ENCODE results near the gene PRSS50. TPM values are rescaled to one million over a fixed set of nuclear protein-coding genes. Genes with fewer than 3 reads are reported as not detected.
A peak's percentile ranks its signal among the peaks of the same experiment; 100 is the strongest.
"Not testable (repeated sequence)": the region's sequence is repeated elsewhere in the genome, so short reads cannot be mapped to it uniquely, and the experiment has no call there.

The PRSS50 gene
- total RNA-seq, 4 donors from 2014 or later: 0.21 to 0.55 TPM; not detected in 2

DNA sequence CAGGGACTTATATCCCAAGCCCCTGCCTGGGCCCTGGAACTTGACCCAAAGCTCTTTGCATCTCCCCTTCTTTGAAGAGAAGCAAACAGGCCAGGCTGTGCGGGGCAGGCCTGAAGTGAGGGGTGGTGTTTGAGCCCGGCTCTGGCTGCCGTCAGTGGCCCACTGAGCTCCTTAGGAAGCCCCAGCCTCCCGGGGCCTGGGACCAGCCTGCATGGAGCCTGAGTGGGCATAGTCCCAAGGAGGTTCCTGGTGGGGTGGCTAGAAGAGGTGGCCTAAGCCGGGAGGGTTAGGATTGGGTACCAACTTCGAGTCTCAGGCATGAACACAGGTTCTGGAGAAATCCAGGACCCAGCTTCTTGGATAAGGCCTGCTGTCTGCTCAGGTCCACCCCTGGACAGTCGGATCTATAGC, 10.1 kb downstream of the PRSS50 start:
- Histone ChIP-seq H3K36me3 (no peaks in the 10 kb centered on the region), H3K4me1 (no peaks in the 10 kb centered on the region), H3K27me3 (no peaks in the 10 kb centered on the region), H3K9me3 (no peaks in the 10 kb centered on the region), H3K27ac (no peak overlapping the region), H3K4me3 (no peak overlapping the region)
- DNase-seq: peak; percentile 6 to 11
- no peak for TF ChIP-seq POLR2A (IDR thresholded peaks at IDR 0.05)
- TF ChIP-seq, protein P1, sequence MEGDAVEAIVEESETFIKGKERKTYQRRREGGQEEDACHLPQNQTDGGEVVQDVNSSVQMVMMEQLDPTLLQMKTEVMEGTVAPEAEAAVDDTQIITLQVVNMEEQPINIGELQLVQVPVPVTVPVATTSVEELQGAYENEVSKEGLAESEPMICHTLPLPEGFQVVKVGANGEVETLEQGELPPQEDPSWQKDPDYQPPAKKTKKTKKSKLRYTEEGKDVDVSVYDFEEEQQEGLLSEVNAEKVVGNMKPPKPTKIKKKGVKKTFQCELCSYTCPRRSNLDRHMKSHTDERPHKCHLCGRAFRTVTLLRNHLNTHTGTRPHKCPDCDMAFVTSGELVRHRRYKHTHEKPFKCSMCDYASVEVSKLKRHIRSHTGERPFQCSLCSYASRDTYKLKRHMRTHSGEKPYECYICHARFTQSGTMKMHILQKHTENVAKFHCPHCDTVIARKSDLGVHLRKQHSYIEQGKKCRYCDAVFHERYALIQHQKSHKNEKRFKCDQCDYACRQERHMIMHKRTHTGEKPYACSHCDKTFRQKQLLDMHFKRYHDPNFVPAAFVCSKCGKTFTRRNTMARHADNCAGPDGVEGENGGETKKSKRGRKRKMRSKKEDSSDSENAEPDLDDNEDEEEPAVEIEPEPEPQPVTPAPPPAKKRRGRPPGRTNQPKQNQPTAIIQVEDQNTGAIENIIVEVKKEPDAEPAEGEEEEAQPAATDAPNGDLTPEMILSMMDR (IDR thresholded peaks at IDR 0.05): no peak
- intact Hi-C loops (cut with DNase I; ENCODE audit: low total_unique reads): loop anchor here (5.0 to 10.0 kb wide), 2 partner anchors 200 to 627 kb away; no protein-coding TSS in a partner anchor

DNA sequence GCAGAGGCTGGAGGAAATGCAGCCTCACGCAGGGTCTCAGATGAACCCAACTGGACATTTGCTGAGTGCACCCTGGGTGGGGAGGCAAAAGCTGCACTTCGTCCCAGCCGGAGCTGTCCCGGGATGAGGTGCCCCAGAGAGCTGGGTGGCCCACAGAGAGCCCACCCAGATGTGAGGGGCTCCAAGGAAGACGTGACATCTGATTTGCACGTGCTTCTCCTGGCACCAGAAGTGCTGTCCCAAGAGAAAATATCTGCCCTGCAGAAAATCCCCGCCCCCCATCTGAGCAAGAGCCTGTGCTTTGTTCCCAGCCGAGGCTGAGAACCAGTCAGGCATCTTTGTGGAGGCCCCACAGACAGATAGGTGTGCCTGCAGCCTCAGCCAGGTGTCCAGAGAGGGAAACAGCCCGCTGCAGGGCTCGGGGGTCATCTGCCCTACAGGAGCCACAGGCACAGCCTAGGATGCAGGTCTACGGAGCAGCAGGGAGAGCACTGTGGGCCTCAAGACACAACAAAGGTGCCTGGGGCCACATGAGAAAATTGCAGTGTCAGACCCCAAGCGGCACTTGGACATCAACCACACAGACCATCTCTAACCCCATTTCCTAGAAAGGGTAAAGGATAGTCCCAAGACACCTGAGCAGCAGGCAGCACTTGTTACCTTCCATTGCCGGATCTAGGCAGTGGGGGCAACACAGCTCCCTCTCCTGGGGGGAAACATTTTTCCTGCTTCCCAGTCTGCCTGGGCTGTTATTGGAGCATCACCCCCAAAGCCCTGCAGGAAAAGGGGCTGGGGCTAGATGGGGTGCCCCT, 10.7 kb downstream of the PRSS50 start:
- no peak for TF ChIP-seq POLR2A (IDR thresholded peaks at IDR 0.05)
- TF ChIP-seq, protein P1 (IDR thresholded peaks at IDR 0.05): no peak
- Histone ChIP-seq H3K4me1 (no peaks in the 10 kb centered on the region), H3K4me3 (no peak overlapping the region), H3K27ac (no peak overlapping the region), H3K36me3 (no peaks in the 10 kb centered on the region), H3K27me3 (no peaks in the 10 kb centered on the region), H3K9me3 (no peaks in the 10 kb centered on the region)
- intact Hi-C loops (cut with DNase I; ENCODE audit: low total_unique reads): loop anchor here (5.0 to 10.0 kb wide), 2 partner anchors 200 to 628 kb away; no protein-coding TSS in a partner anchor
- peak; percentile 7 to 12 for DNase-seq

DNA sequence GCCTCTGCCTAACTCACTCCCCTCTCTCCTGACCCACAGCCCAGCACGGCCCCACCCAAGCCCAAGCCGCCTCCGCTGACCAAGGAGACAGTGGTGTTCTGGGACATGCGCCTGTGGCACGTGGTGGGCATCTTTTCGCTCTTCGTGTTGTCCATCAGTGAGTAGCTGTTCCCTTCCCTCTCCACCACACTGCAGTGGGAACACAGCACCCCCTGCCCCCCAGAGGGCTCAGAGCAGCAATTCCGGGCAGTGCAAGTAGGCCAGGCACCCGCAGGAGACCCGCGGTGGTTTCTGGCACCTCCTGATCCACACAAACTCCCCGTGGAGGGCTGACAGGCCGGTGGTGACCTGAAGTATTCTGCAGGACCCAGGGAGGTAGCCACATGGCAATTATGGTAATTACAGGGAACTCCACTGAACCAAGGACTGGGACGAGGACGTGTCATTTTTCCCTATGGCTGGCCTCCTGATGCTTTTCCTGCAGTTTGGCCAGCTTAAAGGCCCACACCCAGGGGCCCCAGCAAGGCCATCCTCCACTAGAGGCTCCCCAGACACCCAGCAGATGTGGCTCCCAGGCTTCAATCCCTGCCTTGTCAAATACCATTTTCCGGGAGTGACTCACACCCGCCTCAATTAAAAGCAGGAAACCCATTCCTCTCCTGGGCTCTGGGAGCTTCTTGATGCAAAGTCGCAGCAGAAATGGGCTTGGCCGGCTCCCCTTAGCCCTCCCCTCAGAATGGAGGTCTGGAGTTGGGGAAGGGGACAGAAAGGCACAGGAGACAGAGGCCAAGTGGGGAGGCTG, 11.7 kb downstream of the PRSS50 start:
- H3K4me1 ChIP-seq: no peaks in the 10 kb centered on the region
- peak in 1 of 2 donors; percentile 11 for DNase-seq
- H3K27ac ChIP-seq: no peak overlapping the region
- TF ChIP-seq, protein P1 (IDR thresholded peaks at IDR 0.05): no peak
- TF ChIP-seq POLR2A (IDR thresholded peaks at IDR 0.05): no peak
- no peaks in the 10 kb centered on the region for H3K9me3 ChIP-seq
- peaks cover 0 to 6% of the 10 kb centered on the region in 2 donors for H3K27me3 ChIP-seq
- intact Hi-C loops (cut with DNase I; ENCODE audit: low total_unique reads): loop anchor here (5.0 to 10.0 kb wide), 2 partner anchors 201 to 629 kb away; no protein-coding TSS in a partner anchor
- H3K36me3 ChIP-seq: no peaks in the 10 kb centered on the region
- no peak overlapping the region for H3K4me3 ChIP-seq

DNA sequence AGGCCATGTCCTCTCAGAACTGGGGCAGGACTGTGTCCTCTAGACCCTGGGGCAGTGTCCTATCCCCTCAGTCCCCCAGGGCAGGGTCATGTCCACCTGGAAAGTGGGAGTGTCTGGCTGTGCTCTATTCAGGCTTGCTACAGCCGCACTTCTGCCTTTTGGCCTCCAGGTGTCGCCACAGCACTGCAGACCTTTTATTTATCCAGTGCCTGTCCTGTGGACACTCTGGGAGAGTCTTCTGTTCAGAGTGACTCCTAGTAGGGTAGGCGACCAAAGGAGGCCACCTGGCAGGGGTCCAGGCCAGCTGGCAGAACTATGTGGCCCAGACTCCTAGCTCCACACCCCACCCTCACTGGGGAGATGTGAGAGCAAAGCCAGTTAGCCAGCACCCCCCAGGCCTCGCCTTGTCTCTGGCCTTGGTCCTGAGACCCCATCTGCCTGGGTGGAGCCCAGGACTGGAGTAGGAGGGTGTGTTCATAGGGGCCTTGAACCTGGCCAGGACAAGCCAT, 12.6 kb downstream of the PRSS50 start:
- Histone ChIP-seq H3K36me3 (no peaks in the 10 kb centered on the region), H3K27me3 (peaks cover 0 to 6% of the 10 kb centered on the region in 2 donors), H3K9me3 (no peaks in the 10 kb centered on the region), H3K4me3 (no peak overlapping the region), H3K4me1 (peaks cover 0 to 5% of the 10 kb centered on the region in 2 donors), H3K27ac (no peak overlapping the region)
- DNase-seq: peak; percentile 76 to 78
- TF ChIP-seq, protein P1 (IDR thresholded peaks at IDR 0.05): peak; percentile 91 to 98 (median 98)
- TF ChIP-seq POLR2A (IDR thresholded peaks at IDR 0.05): no peak
- intact Hi-C loops (cut with DNase I; ENCODE audit: low total_unique reads): loop anchor here (5.0 to 10.0 kb wide), 2 partner anchors 202 to 630 kb away; no protein-coding TSS in a partner anchor

DNA sequence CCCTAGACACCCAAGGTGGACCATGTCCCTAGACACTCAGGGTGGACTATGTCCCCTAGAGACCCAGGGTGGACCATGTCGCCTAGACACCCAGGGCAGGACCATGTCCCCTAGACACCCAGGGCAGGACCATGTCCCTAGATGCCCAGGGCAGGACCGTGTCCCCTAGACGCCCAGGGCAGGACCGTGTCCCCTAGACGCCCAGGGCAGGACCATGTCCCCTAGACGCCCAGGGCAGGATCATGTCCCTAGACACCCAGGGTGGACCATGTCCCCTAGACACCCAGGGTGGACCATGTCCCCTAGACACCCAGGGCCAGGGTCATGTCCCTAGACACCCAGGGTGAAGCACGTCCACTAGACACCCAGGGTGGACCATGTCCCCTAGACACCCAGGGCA, 13.3 kb downstream of the PRSS50 start:
- intact Hi-C loops (cut with DNase I; ENCODE audit: low total_unique reads): loop anchor here (10.0 kb wide), 1 partner anchor 630 kb away; no protein-coding TSS in a partner anchor
- not testable (repeated sequence) for H3K27ac ChIP-seq, H3K9me3 ChIP-seq, DNase-seq, H3K4me3 ChIP-seq, H3K4me1 ChIP-seq, H3K27me3 ChIP-seq, H3K36me3 ChIP-seq

Data from uterus (tissue), 4 donors.